GM23248 (cell line): Measurements from ENCODE around the gene GADD45G. TPM values are rescaled to one million over a fixed set of nuclear protein-coding genes. Genes with fewer than 3 reads are reported as not detected.

ENCODE experiments used
- DNase-seq: peaks from one replicate; pipeline ENCODE4 v3.0.0-alpha.2; 2015
- H2AFZ ChIP-seq: fragments of 200-600 bp; sonication (generic); 2 replicates; pipeline ENCODE4 v1.6.1; 2016; ENCODE audit warnings: antibody characterized with exemption
- H3F3A ChIP-seq: fragments of 200-600 bp; sonication (generic); 2 replicates; pipeline ENCODE4 v1.6.1; 2016; ENCODE audit warnings: mild to moderate bottlenecking, antibody characterized with exemption, mixed run types; ENCODE audit not compliant: insufficient read depth
- H3K27ac ChIP-seq: fragments of 200-600 bp; sonication (generic); 2 replicates; pipeline ENCODE4 v1.5.1; 2016; ENCODE audit warnings: mild to moderate bottlenecking
- H3K27me3 ChIP-seq: fragments of 200-600 bp; sonication (generic); replicated peaks from 2 replicates; pipeline ENCODE4 v1.6.1; 2016; ENCODE audit warnings: mild to moderate bottlenecking; ENCODE audit not compliant: insufficient read depth
- H3K36me3 ChIP-seq: fragments of 200-600 bp; sonication (generic); 2 replicates; pipeline ENCODE4 v1.6.1; 2016; ENCODE audit warnings: low read depth, mild to moderate bottlenecking
- H3K4me1 ChIP-seq: fragments of 200-600 bp; sonication (generic); 2 replicates; pipeline ENCODE4 v1.6.1; 2016; ENCODE audit warnings: mild to moderate bottlenecking; ENCODE audit not compliant: insufficient read depth
- H3K4me2 ChIP-seq: fragments of 200-600 bp; sonication (generic); one replicate; pipeline ENCODE4 v1.6.1; 2016; ENCODE audit warnings: mild to moderate bottlenecking; ENCODE audit not compliant: unreplicated experiment
- H3K4me3 ChIP-seq: fragments of 200-600 bp; sonication (generic); 2 replicates; pipeline ENCODE4 v1.5.1; 2016; ENCODE audit warnings: mild to moderate bottlenecking
- H3K79me2 ChIP-seq: fragments of 200-600 bp; sonication (generic); 2 replicates; pipeline ENCODE4 v1.6.1; 2016; ENCODE audit warnings: mild to moderate bottlenecking; ENCODE audit not compliant: insufficient read depth
- H3K9ac ChIP-seq: fragments of 200-600 bp; sonication (generic); 2 replicates; pipeline ENCODE4 v1.6.1; 2016; ENCODE audit warnings: mild to moderate bottlenecking
- H3K9me2 ChIP-seq: fragments of 200-600 bp; sonication (generic); 2 replicates; pipeline ENCODE4 v1.6.1; 2016; ENCODE audit warnings: mixed run types, mild to moderate bottlenecking, moderate library complexity; ENCODE audit not compliant: insufficient read depth
- H3K9me3 ChIP-seq: fragments of 200-600 bp; sonication (generic); one replicate; pipeline ENCODE4 v1.6.1; 2017; ENCODE audit warnings: low read depth
- H4K20me1 ChIP-seq: fragments of 200-600 bp; sonication (generic); 2 replicates; pipeline ENCODE4 v1.6.0; 2016; ENCODE audit not compliant: insufficient read depth
- EZH2 ChIP-seq: fragments of 200-600 bp; sonication (generic); IDR thresholded peaks from 2 replicates; pipeline ENCODE4 v1.6.1; 2018; ENCODE audit warnings: antibody characterized with exemption, mild to moderate bottlenecking; ENCODE audit not compliant: insufficient read depth, poor library complexity, severe bottlenecking
- EZH2phosphoT487 ChIP-seq: fragments of 200-600 bp; sonication (generic); IDR thresholded peaks from 2 replicates; pipeline ENCODE4 v1.6.1; 2018; ENCODE audit warnings: antibody characterized with exemption, moderate library complexity, mild to moderate bottlenecking, low read depth; ENCODE audit not compliant: insufficient read depth
- WGBS, 2 experiments: methylation state at CpG; one replicate each; pipeline ENCODE4 v1.1.6; 2015 to 2017; ENCODE audit warnings: low lambda C conversion rate in 2 of 2, low coverage in 1 of 2; ENCODE audit errors: missing lambda C conversion rate in 2 of 2; 5-methylcytosine and 5-hydroxymethylcytosine counted together
- in situ Hi-C: fragments of 300-500 bp; cut with MboI; formaldehyde crosslinking; loops from 2 replicates; pipeline ENCODE4 v1.15.0; 2020
- polyA plus RNA-seq: library from polyadenylated mRNA; unstranded; fragments of >200 nt; fragmentation: Nextera tagmentation; extraction: Ambion mirVana; gene quantifications from 2 replicates; pipeline ENCODE4 v1.2.1, GENCODE V29; 2016
- total RNA-seq: library from RNA; depleted of rRNA; stranded (reverse); fragments of >200 nt; shearing (Covaris generic); gene quantifications from 2 replicates; pipeline ENCODE4 v1.2.3, GENCODE V29; 2014

GADD45G gene
- total and polyA plus RNA-seq, 2 experiments from 2014 or later: 0.54 to 1.2 TPM

GRCh38 chr9:89592213-89592815 is 12.5 kb upstream of the GADD45G start:
- H2AFZ ChIP-seq: no peak overlapping the region
- H3K4me1 ChIP-seq: no peaks in the 10 kb centered on the region
- no peaks in the 10 kb centered on the region for H3K9me2 ChIP-seq
- H3K27me3 ChIP-seq: peaks cover 8% of the 10 kb centered on the region; the same call in 1 of the 2 replicates
- in situ Hi-C loops: loop anchor here (10.0 kb wide), 1 partner anchor 1272 kb away; no protein-coding TSS in a partner anchor
- H4K20me1 ChIP-seq: no peaks in the 10 kb centered on the region
- WGBS, 2 experiments: 72 to 73% methylated on average over 12 of the region's 12 CpGs
- no peaks in the 10 kb centered on the region for H3F3A ChIP-seq
- no peak overlapping the region for H3K4me2 ChIP-seq
- H3K9ac ChIP-seq: no peak overlapping the region
- H3K79me2 ChIP-seq: no peaks in the 10 kb centered on the region
- no peak overlapping the region for H3K4me3 ChIP-seq
- H3K9me3 ChIP-seq: no peaks in the 10 kb centered on the region
- H3K27ac ChIP-seq: no peak overlapping the region
- no peak for DNase-seq
- TF ChIP-seq EZH2phosphoT487 (no peak), EZH2 (no peak)
- H3K36me3 ChIP-seq: no peaks in the 10 kb centered on the region

- in situ Hi-C loops: loop anchor here (10.0 kb wide), 1 partner anchor 1272 kb away; no protein-coding TSS in a partner anchor
- H3K9ac ChIP-seq: no peak overlapping the region
- no peaks in the 10 kb centered on the region for H3K9me2 ChIP-seq
- H3F3A ChIP-seq: no peaks in the 10 kb centered on the region
- no peaks in the 10 kb centered on the region for H3K9me3 ChIP-seq
- H2AFZ ChIP-seq: no peak overlapping the region
- WGBS, 2 experiments: 30 to 32% methylated on average over 13 of the region's 13 CpGs
- no peak for TF ChIP-seq EZH2phosphoT487
- TF ChIP-seq EZH2: no peak
- no peaks in the 10 kb centered on the region for H3K36me3 ChIP-seq
- DNase-seq: peak; percentile 27
- no peak overlapping the region for H3K4me3 ChIP-seq
- H3K27ac ChIP-seq: no peak overlapping the region
- peaks cover 8% of the 10 kb centered on the region; the same call in 1 of the 2 replicates for H3K27me3 ChIP-seq
- H3K4me2 ChIP-seq: no peak overlapping the region
- H4K20me1 ChIP-seq: no peaks in the 10 kb centered on the region
- no peaks in the 10 kb centered on the region for H3K4me1 ChIP-seq
- H3K79me2 ChIP-seq: no peaks in the 10 kb centered on the region
Observed at GRCh38 chr9:89592963-89593726, 11.7 kb upstream of the GADD45G start.

- peak; percentile 61 for DNase-seq
- no peak overlapping the region for H2AFZ ChIP-seq
- no peaks in the 10 kb centered on the region for H3K4me1 ChIP-seq
- TF ChIP-seq EZH2 (no peak), EZH2phosphoT487 (no peak)
- H3K9me3 ChIP-seq: no peaks in the 10 kb centered on the region
- no peak overlapping the region for H3K27ac ChIP-seq
- peaks cover 8% of the 10 kb centered on the region; the same call in 1 of the 2 replicates for H3K27me3 ChIP-seq
- no peak overlapping the region for H3K9ac ChIP-seq
- H3K4me2 ChIP-seq: no peak overlapping the region
- no peak overlapping the region for H3K4me3 ChIP-seq
- H3F3A ChIP-seq: no peaks in the 10 kb centered on the region
- H4K20me1 ChIP-seq: no peaks in the 10 kb centered on the region
- 23 to 25% methylated on average over 14 of the region's 14 CpGs for WGBS, 2 experiments
- in situ Hi-C loops: loop anchor here (10.0 kb wide), 1 partner anchor 1271 kb away; no protein-coding TSS in a partner anchor
- H3K9me2 ChIP-seq: no peaks in the 10 kb centered on the region
- H3K79me2 ChIP-seq: no peaks in the 10 kb centered on the region
- no peaks in the 10 kb centered on the region for H3K36me3 ChIP-seq
Observed at GRCh38 chr9:89593727-89594427, 10.9 kb upstream of the GADD45G start.

- Histone ChIP-seq H3K9me2 (no peaks in the 10 kb centered on the region), H2AFZ (no peak overlapping the region), H4K20me1 (no peaks in the 10 kb centered on the region), H3K4me3 (no peak overlapping the region), H3K9me3 (no peaks in the 10 kb centered on the region), H3K79me2 (no peaks in the 10 kb centered on the region), H3K4me1 (no peaks in the 10 kb centered on the region), H3K27me3 (peaks cover 16% of the 10 kb centered on the region; the same call in 1 of the 2 replicates), H3K36me3 (no peaks in the 10 kb centered on the region), H3F3A (no peaks in the 10 kb centered on the region), H3K9ac (no peak overlapping the region), H3K4me2 (no peak overlapping the region), H3K27ac (no peak overlapping the region)
- TF ChIP-seq EZH2phosphoT487 (no peak), EZH2 (no peak)
- 67 to 70% methylated on average over 8 of the region's 8 CpGs for WGBS, 2 experiments
- in situ Hi-C loops: loop anchor here (10.0 kb wide), 1 partner anchor 1270 kb away; no protein-coding TSS in a partner anchor
- DNase-seq: no peak
Observed at GRCh38 chr9:89594811-89595550, 9.8 kb upstream of the GADD45G start.
